ENCODE results near the gene SLC15A3.

DNA sequence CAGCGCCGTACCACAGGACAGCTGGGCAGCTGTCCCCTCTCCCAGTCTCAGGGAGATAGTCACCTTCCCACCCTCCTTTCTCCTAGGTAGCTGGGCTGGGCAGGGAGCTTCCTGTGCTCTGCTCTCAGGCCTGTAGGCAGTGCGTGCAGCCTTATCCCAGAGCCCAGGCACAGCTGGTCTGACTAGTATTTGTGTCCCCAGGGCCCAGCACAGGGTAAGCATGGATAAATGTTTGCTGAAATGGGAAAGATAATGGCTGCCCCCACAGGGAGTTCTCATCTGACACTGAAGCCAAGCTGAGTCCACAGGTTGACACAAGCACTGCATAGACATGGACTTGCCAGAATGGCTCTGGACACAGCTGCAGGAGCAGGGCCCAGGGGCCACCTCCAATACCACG is 9.8 kb downstream of the SLC15A3 start:
- TF ChIP-seq CTCF (IDR thresholded peaks at IDR 0.05) (no peak), POLR2A (IDR thresholded peaks at IDR 0.05) (no peak), POLR2AphosphoS5 (IDR thresholded peaks at IDR 0.05; ENCODE audit: insufficient read depth in 1 of 2, low read depth in 1 of 2) (no peak)
